ENCODE data around the gene TBCE. TPM values are rescaled to one million over a fixed set of nuclear protein-coding genes. Genes with fewer than 3 reads are reported as not detected.

Gene TBCE
- total and polyA plus RNA-seq, 9 donors = 24.9 to 50.0 (median 40.1) TPM

- DNase-seq = no peak
- Histone ChIP-seq H3K27ac (ENCODE audit: low read length) (peak within 1 kb of the TSS; percentile 99), H3K4me3 (ENCODE audit: low read length) (peak within 1 kb of the TSS; percentile 98), H3K27me3 (ENCODE audit: control insufficient read depth, insufficient read depth, low read length) (no peaks in the 10 kb centered on the region), H3K9me3 (replicated peaks; ENCODE audit: control insufficient read depth, low read depth, low read length) (no peaks in the 10 kb centered on the region), H3K36me3 (ENCODE audit: control insufficient read depth, insufficient read depth, low read length) (peaks cover 2% of the 10 kb centered on the region), H3K4me1 (ENCODE audit: control insufficient read depth, insufficient read depth, low read length) (peaks cover 4% of the 10 kb centered on the region)
- WGBS (ENCODE audit: insufficient coverage) = under 1% methylated on average over 39 of the region's 58 CpGs
Observed at GRCh38 chr1:235327559-235328270, 39.5 kb upstream of the TBCE start, which contains the start of gene ARID4B. TSS of gene ARID4B (minus strand) at chr1:235328179. CDS start at chr1:235326919, 1,260 bp downstream.

- Histone ChIP-seq H3K27me3 (ENCODE audit: control insufficient read depth, insufficient read depth, low read length) (no peaks in the 10 kb centered on the region), H3K4me3 (ENCODE audit: low read length) (peak within 1 kb of the TSS; percentile 98), H3K27ac (ENCODE audit: low read length) (peak within 1 kb of the TSS; percentile 99), H3K9me3 (replicated peaks; ENCODE audit: control insufficient read depth, low read depth, low read length) (no peaks in the 10 kb centered on the region), H3K4me1 (ENCODE audit: control insufficient read depth, insufficient read depth, low read length) (peaks cover 4% of the 10 kb centered on the region), H3K36me3 (ENCODE audit: control insufficient read depth, insufficient read depth, low read length) (peaks cover 2% of the 10 kb centered on the region)
- WGBS (ENCODE audit: insufficient coverage) = 2% methylated on average over 47 of the region's 54 CpGs
- peak; percentile 100 for DNase-seq
Observed at GRCh38 chr1:235328271-235329138, 38.7 kb upstream of the TBCE start, which contains the start of gene GGPS1. TSS of gene GGPS1 (plus strand) at chr1:235328570. CDS start at chr1:235335265, 6,695 bp downstream.

GRCh38 chr1:235329139-235329902, 37.9 kb upstream of the TBCE start:
- Histone ChIP-seq H3K4me1 (ENCODE audit: control insufficient read depth, insufficient read depth, low read length) (peaks cover 4% of the 10 kb centered on the region), H3K36me3 (ENCODE audit: control insufficient read depth, insufficient read depth, low read length) (no peaks in the 10 kb centered on the region), H3K4me3 (ENCODE audit: low read length) (peak overlapping the region; percentile 69), H3K27ac (ENCODE audit: low read length) (peak overlapping the region; percentile 99), H3K27me3 (ENCODE audit: control insufficient read depth, insufficient read depth, low read length) (no peaks in the 10 kb centered on the region), H3K9me3 (replicated peaks; ENCODE audit: control insufficient read depth, low read depth, low read length) (no peaks in the 10 kb centered on the region)
- WGBS (ENCODE audit: insufficient coverage) = 1% methylated on average over 24 of the region's 24 CpGs
- peak; percentile 44 for DNase-seq

GRCh38 chr1:235330918-235331285, 36.3 kb upstream of the TBCE start:
- Histone ChIP-seq H3K4me3 (ENCODE audit: low read length) (no peak overlapping the region), H3K9me3 (replicated peaks; ENCODE audit: control insufficient read depth, low read depth, low read length) (no peaks in the 10 kb centered on the region), H3K27ac (ENCODE audit: low read length) (no peak overlapping the region), H3K36me3 (ENCODE audit: control insufficient read depth, insufficient read depth, low read length) (peaks cover 3% of the 10 kb centered on the region), H3K27me3 (ENCODE audit: control insufficient read depth, insufficient read depth, low read length) (no peaks in the 10 kb centered on the region), H3K4me1 (ENCODE audit: control insufficient read depth, insufficient read depth, low read length) (peaks cover 4% of the 10 kb centered on the region)
- no peak for DNase-seq
- no CpG with 5 or more reads among the region's 5 CpGs for WGBS (ENCODE audit: insufficient coverage)

GRCh38 chr1:235331401-235331800, 35.8 kb upstream of the TBCE start:
- no CpG with 5 or more reads among the region's 3 CpGs for WGBS (ENCODE audit: insufficient coverage)
- no peaks in the 10 kb centered on the region for H3K9me3 ChIP-seq (replicated peaks; ENCODE audit: control insufficient read depth, low read depth, low read length)
- peaks cover 5% of the 10 kb centered on the region for H3K36me3 ChIP-seq (ENCODE audit: control insufficient read depth, insufficient read depth, low read length)
- H3K4me3 ChIP-seq (ENCODE audit: low read length) = no peak overlapping the region
- peaks cover 4% of the 10 kb centered on the region for H3K4me1 ChIP-seq (ENCODE audit: control insufficient read depth, insufficient read depth, low read length)
- DNase-seq = no peak
- no peaks in the 10 kb centered on the region for H3K27me3 ChIP-seq (ENCODE audit: control insufficient read depth, insufficient read depth, low read length)
- no peak overlapping the region for H3K27ac ChIP-seq (ENCODE audit: low read length)

GRCh38 chr1:235336903-235337302, 30.3 kb upstream of the TBCE start:
- no peak overlapping the region for H3K27ac ChIP-seq (ENCODE audit: low read length)
- no peak overlapping the region for H3K4me3 ChIP-seq (ENCODE audit: low read length)
- DNase-seq = no peak
- no peaks in the 10 kb centered on the region for H3K4me1 ChIP-seq (ENCODE audit: control insufficient read depth, insufficient read depth, low read length)
- WGBS (ENCODE audit: insufficient coverage) = 100% methylated on average over 3 of the region's 4 CpGs
- H3K36me3 ChIP-seq (ENCODE audit: control insufficient read depth, insufficient read depth, low read length) = peaks cover 21% of the 10 kb centered on the region
- H3K9me3 ChIP-seq (replicated peaks; ENCODE audit: control insufficient read depth, low read depth, low read length) = no peaks in the 10 kb centered on the region
- no peaks in the 10 kb centered on the region for H3K27me3 ChIP-seq (ENCODE audit: control insufficient read depth, insufficient read depth, low read length)

GRCh38 chr1:235339746-235340145, 27.5 kb upstream of the TBCE start:
- no peaks in the 10 kb centered on the region for H3K9me3 ChIP-seq (replicated peaks; ENCODE audit: control insufficient read depth, low read depth, low read length)
- no CpG with 5 or more reads among the region's 8 CpGs for WGBS (ENCODE audit: insufficient coverage)
- no peak overlapping the region for H3K4me3 ChIP-seq (ENCODE audit: low read length)
- no peak overlapping the region for H3K27ac ChIP-seq (ENCODE audit: low read length)
- H3K4me1 ChIP-seq (ENCODE audit: control insufficient read depth, insufficient read depth, low read length) = no peaks in the 10 kb centered on the region
- no peaks in the 10 kb centered on the region for H3K27me3 ChIP-seq (ENCODE audit: control insufficient read depth, insufficient read depth, low read length)
- peak; percentile 10 for DNase-seq
- H3K36me3 ChIP-seq (ENCODE audit: control insufficient read depth, insufficient read depth, low read length) = peaks cover 25% of the 10 kb centered on the region

- H3K4me1 ChIP-seq (ENCODE audit: control insufficient read depth, insufficient read depth, low read length) = no peaks in the 10 kb centered on the region
- H3K9me3 ChIP-seq (replicated peaks; ENCODE audit: control insufficient read depth, low read depth, low read length) = no peaks in the 10 kb centered on the region
- H3K36me3 ChIP-seq (ENCODE audit: control insufficient read depth, insufficient read depth, low read length) = peaks cover 29% of the 10 kb centered on the region
- H3K4me3 ChIP-seq (ENCODE audit: low read length) = no peak overlapping the region
- no peak overlapping the region for H3K27ac ChIP-seq (ENCODE audit: low read length)
- WGBS (ENCODE audit: insufficient coverage) = 40% methylated on average over 1 of the region's 1 CpG
- DNase-seq = no peak
- no peaks in the 10 kb centered on the region for H3K27me3 ChIP-seq (ENCODE audit: control insufficient read depth, insufficient read depth, low read length)
Observed at GRCh38 chr1:235341334-235341733, 25.9 kb upstream of the TBCE start.

- Histone ChIP-seq H3K9me3 (replicated peaks; ENCODE audit: control insufficient read depth, low read depth, low read length) (no peaks in the 10 kb centered on the region), H3K36me3 (ENCODE audit: control insufficient read depth, insufficient read depth, low read length) (peaks cover 22% of the 10 kb centered on the region), H3K4me3 (ENCODE audit: low read length) (no peak overlapping the region), H3K4me1 (ENCODE audit: control insufficient read depth, insufficient read depth, low read length) (no peaks in the 10 kb centered on the region), H3K27ac (ENCODE audit: low read length) (no peak overlapping the region), H3K27me3 (ENCODE audit: control insufficient read depth, insufficient read depth, low read length) (no peaks in the 10 kb centered on the region)
- no peak for DNase-seq
- WGBS (ENCODE audit: insufficient coverage) = no CpG with 5 or more reads among the region's 6 CpGs
Observed at GRCh38 chr1:235342039-235342438, 25.2 kb upstream of the TBCE start.

- WGBS (ENCODE audit: insufficient coverage) = no CpG with 5 or more reads among the region's 3 CpGs
- peaks cover 21% of the 10 kb centered on the region for H3K36me3 ChIP-seq (ENCODE audit: control insufficient read depth, insufficient read depth, low read length)
Observed at GRCh38 chr1:235342471-235342870, 24.8 kb upstream of the TBCE start.

More at GRCh38 chr1:235342471-235342870, 24.8 kb upstream of the TBCE start:
- DNase-seq = no peak
- Histone ChIP-seq H3K4me3 (ENCODE audit: low read length) (no peak overlapping the region), H3K4me1 (ENCODE audit: control insufficient read depth, insufficient read depth, low read length) (no peaks in the 10 kb centered on the region), H3K27me3 (ENCODE audit: control insufficient read depth, insufficient read depth, low read length) (no peaks in the 10 kb centered on the region), H3K9me3 (replicated peaks; ENCODE audit: control insufficient read depth, low read depth, low read length) (no peaks in the 10 kb centered on the region), H3K27ac (ENCODE audit: low read length) (no peak overlapping the region)

Data from muscle of leg (tissue), 11 donors.